Osteoblast (primary cell): ENCODE results near the gene IDH3A. TPM values are rescaled to one million over a fixed set of nuclear protein-coding genes. Genes with fewer than 3 reads are reported as not detected.

Experiments used
- DNase-seq: peaks from one replicate; pipeline ENCODE4 v3.0.0; 2011; ENCODE audit warnings: low spot score, mixed read lengths; ENCODE audit not compliant: insufficient read length; ENCODE audit errors: missing footprints
- H2AFZ ChIP-seq: 2 replicates; pipeline ENCODE4 v1.6.0; 2011; ENCODE audit warnings: mild to moderate bottlenecking, low read length
- H3K27ac ChIP-seq: 2 replicates; pipeline ENCODE4 v1.5.1; 2011; ENCODE audit warnings: mild to moderate bottlenecking, low read depth, low read length, moderate library complexity
- H3K27me3 ChIP-seq: 2 replicates; pipeline ENCODE4 v1.6.0; 2012; ENCODE audit warnings: mild to moderate bottlenecking, control low read depth, inconsistent platforms, low read length, moderate library complexity; ENCODE audit not compliant: insufficient read depth
- H3K36me3 ChIP-seq: 2 replicates; pipeline ENCODE4 v1.5.1; 2011; ENCODE audit warnings: mild to moderate bottlenecking, low read length, control low read depth, moderate library complexity; ENCODE audit not compliant: insufficient read depth
- H3K4me1 ChIP-seq: 2 replicates; pipeline ENCODE4 v1.5.1; 2011; ENCODE audit warnings: mild to moderate bottlenecking, low read length, control low read depth, moderate library complexity; ENCODE audit not compliant: insufficient read depth
- H3K4me2 ChIP-seq: 2 replicates; pipeline ENCODE4 v1.6.0; 2011; ENCODE audit warnings: mild to moderate bottlenecking, low read length; ENCODE audit not compliant: insufficient read depth
- H3K4me3 ChIP-seq: fragments of 200-600 bp; sonication (generic); 3 replicates; pipeline ENCODE4 v1.5.1; 2012; ENCODE audit warnings: mild to moderate bottlenecking, low read length, inconsistent platforms; ENCODE audit not compliant: insufficient read depth
- H3K79me2 ChIP-seq: 2 replicates; pipeline ENCODE4 v1.6.0; 2012; ENCODE audit warnings: mild to moderate bottlenecking, low read length, control low read depth, inconsistent platforms; ENCODE audit not compliant: insufficient read depth
- H3K9me3 ChIP-seq: 2 replicates; pipeline ENCODE4 v1.5.1; 2011; ENCODE audit warnings: low read depth, low read length, control low read depth
- H4K20me1 ChIP-seq: 2 replicates; pipeline ENCODE4 v1.6.0; 2012; ENCODE audit warnings: mild to moderate bottlenecking, low read length, control low read depth; ENCODE audit not compliant: insufficient read depth
- total RNA-seq: library from RNA; depleted of rRNA; stranded (reverse); fragments of >200 nt; gene quantifications from 2 replicates; pipeline ENCODE4 v1.2.3, GENCODE V29; 2012
- TF ChIP-seq, protein P1 (sequence below): IDR thresholded peaks from 2 replicates; pipeline ENCODE4 v1.5.1; 2011; ENCODE audit warnings: mild to moderate bottlenecking, low read depth, low read length, moderate library complexity; ENCODE audit errors: extremely low read depth

Gene IDH3A
- total RNA-seq, 1 donor: 30.4 TPM

DNA sequence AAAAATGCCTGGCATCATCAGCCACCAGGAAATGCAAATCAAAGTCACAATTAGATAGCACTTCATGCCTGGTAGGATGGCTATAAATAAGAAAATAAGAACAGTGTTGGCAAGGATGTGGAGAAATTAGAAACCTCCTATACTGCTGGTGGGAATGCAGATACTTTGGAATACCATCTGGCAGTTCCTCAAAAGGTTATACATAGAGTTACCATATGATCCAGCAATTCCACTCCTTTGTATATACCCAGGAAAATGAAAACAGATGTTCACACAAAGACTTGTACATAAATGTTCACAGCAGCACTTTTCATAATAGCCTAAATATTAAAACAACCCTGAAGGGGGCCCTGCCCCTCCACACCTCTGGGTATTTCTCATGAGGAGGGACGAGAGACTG, 71.6 kb downstream of the IDH3A start:
- Histone ChIP-seq H3K4me1 (peaks cover 8% of the 10 kb centered on the region), H4K20me1 (no peaks in the 10 kb centered on the region), H3K79me2 (no peaks in the 10 kb centered on the region), H3K36me3 (no peaks in the 10 kb centered on the region), H3K9me3 (no peaks in the 10 kb centered on the region), H2AFZ (no peak overlapping the region), H3K27me3 (peaks cover 9% of the 10 kb centered on the region), H3K4me2 (no peak overlapping the region), H3K27ac (no peak overlapping the region), H3K4me3 (no peak overlapping the region)
- TF ChIP-seq, protein P1, sequence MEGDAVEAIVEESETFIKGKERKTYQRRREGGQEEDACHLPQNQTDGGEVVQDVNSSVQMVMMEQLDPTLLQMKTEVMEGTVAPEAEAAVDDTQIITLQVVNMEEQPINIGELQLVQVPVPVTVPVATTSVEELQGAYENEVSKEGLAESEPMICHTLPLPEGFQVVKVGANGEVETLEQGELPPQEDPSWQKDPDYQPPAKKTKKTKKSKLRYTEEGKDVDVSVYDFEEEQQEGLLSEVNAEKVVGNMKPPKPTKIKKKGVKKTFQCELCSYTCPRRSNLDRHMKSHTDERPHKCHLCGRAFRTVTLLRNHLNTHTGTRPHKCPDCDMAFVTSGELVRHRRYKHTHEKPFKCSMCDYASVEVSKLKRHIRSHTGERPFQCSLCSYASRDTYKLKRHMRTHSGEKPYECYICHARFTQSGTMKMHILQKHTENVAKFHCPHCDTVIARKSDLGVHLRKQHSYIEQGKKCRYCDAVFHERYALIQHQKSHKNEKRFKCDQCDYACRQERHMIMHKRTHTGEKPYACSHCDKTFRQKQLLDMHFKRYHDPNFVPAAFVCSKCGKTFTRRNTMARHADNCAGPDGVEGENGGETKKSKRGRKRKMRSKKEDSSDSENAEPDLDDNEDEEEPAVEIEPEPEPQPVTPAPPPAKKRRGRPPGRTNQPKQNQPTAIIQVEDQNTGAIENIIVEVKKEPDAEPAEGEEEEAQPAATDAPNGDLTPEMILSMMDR: no peak
- no peak for DNase-seq

Other genes starting within 250 kb of the IDH3A start
- 57.8 and 58.3 TPM in 2 replicates for gene TBC1D2B, start 71.7 kb upstream of the IDH3A start, total RNA-seq
- gene SH2D7, start 56.8 kb upstream of the IDH3A start, total RNA-seq: not detected in 2 replicates
- 1.5 and 2.2 TPM in 2 replicates for gene CIB2, start 17.9 kb upstream of the IDH3A start, total RNA-seq
- under 0.01 TPM in 2 replicates for gene ACSBG1, start 85.2 kb downstream of the IDH3A start, total RNA-seq
- gene DNAJA4, start 115.2 kb downstream of the IDH3A start, total RNA-seq: 2.1 and 2.2 TPM in 2 replicates
- 62.6 and 64.8 TPM in 2 replicates for gene SKIC8, start 150.2 kb downstream of the IDH3A start, total RNA-seq
- not detected in 2 replicates for gene CRABP1, start 191.0 kb downstream of the IDH3A start, total RNA-seq